Body of pancreas (tissue), 4 donors: ENCODE measurements around the gene TEAD1.

Source experiments
- CTCF ChIP-seq, 7 experiments: fragments of 450-650 bp in 4 of 7; fragments of 200-600 bp in 3 of 7; sonication (generic) in 3 of 7; IDR thresholded peaks; one replicate each; pipeline ENCODE4 v1.5.1; 2016 to 2019; ENCODE audit warnings: antibody characterized with exemption in 7 of 7
- POLR2A ChIP-seq, 3 donors: fragments of 450-650 bp; IDR thresholded peaks; one replicate each; pipeline ENCODE4 v1.6.1; 2016; ENCODE audit warnings: antibody characterized with exemption in 3 of 3, mild to moderate bottlenecking in 2 of 3

GRCh38 chr11:12915093-12915492 is 240.9 kb downstream of the TEAD1 start:
- TF ChIP-seq CTCF (IDR thresholded peaks at IDR 0.05) (no peak), POLR2A (IDR thresholded peaks at IDR 0.05) (no peak)
